Psoas muscle (tissue), 8 donors: ENCODE results near the gene HNRNPA1. TPM values are rescaled to one million over a fixed set of nuclear protein-coding genes. Genes with fewer than 3 reads are reported as not detected.

Experiments used
- ATAC-seq, 4 donors: fragments of 200-7000 bp; cut with Tn5 transposase; one replicate each; pipeline ENCODE4 v1.9.1; 2020; ENCODE audit warnings: moderate library complexity in 3 of 4, mild to moderate bottlenecking in 2 of 4
- DNase-seq, 2 donors: peaks; one replicate each; pipeline ENCODE4 v3.0.0-alpha.2; 2020
- H3K27ac ChIP-seq: fragments of 200-600 bp; one replicate; pipeline ENCODE4 v1.8.0; 2022
- H3K27me3 ChIP-seq, 3 donors: fragments of 200-600 bp in 1 of 3; one replicate each; pipeline versions ENCODE4 v1.6.1 to v1.8.0; 2013 to 2022; ENCODE audit warnings: low read length in 2 of 3, mild to moderate bottlenecking in 2 of 3, moderate library complexity in 1 of 3; ENCODE audit not compliant: insufficient read depth in 3 of 3
- H3K36me3 ChIP-seq, 2 donors: fragments of 200-600 bp in 1 of 2; one replicate each; pipeline versions ENCODE4 v1.6.1 to v1.8.0; 2013 to 2022; ENCODE audit warnings: low read depth in 1 of 2, mild to moderate bottlenecking in 1 of 2, moderate library complexity in 1 of 2; ENCODE audit not compliant: insufficient read depth in 1 of 2
- H3K4me1 ChIP-seq: fragments of 200-600 bp; one replicate; pipeline ENCODE4 v1.8.0; 2022
- H3K4me3 ChIP-seq: fragments of 200-600 bp; one replicate; pipeline ENCODE4 v1.8.0; 2022; ENCODE audit warnings: mild to moderate bottlenecking
- H3K9me3 ChIP-seq: fragments of 200-600 bp; one replicate; pipeline ENCODE4 v1.8.0; 2022
- CTCF ChIP-seq: fragments of 200-600 bp; IDR thresholded peaks from one replicate; pipeline ENCODE4 v1.8.0; 2022; ENCODE audit warnings: antibody characterized with exemption
- WGBS, 3 donors: extraction: QIAGEN DNeasy Blood & Tissue Kit; methylation state at CpG; one replicate each; pipeline versions ENCODE4 v1.1.6 to v1.1.7; 2013; 5-methylcytosine and 5-hydroxymethylcytosine counted together
- intact Hi-C, 2 donors: fragments of 100-400 bp; cut with DNase I; formaldehyde crosslinking; loops; one replicate each; pipeline versions ENCODE4 v1.11.0 to v1.14.2; 2022
- polyA plus RNA-seq, 3 donors: library from polyadenylated mRNA; stranded (reverse); fragments of 200-250 nt; gene quantifications; one replicate each; pipeline ENCODE4 v1.2.3, GENCODE V29; 2013
- total RNA-seq, 4 donors: library from RNA; stranded (reverse); fragmentation: NEBNext Ultra II Directional in 2 of 4; extraction: Animal tissue kit (Norgen Biotek cat#: 25700) in 2 of 4; gene quantifications; one replicate each; pipeline versions ENCODE4 v1.2.1 to v1.2.4, GENCODE V29; 2021 to 2023
- donor health status: healthy with polysubstance abuse.
- donor health status: DM: no; HTN: no; CAD: no; lungs with moderate emphysema.
- donor health status: Bipolar disorder and iron deficiency.
- donor health status: healthy.
- donor health status: DM: yes; HTN: yes; CAD: no.
- donor health status: DM: no; HTN: no; CAD: no.
- donor health status: DM: no; HTN: no; CAD: no.
- donor health status: DM: yes; HTN: yes; CAD: no.

The HNRNPA1 gene
- total and polyA plus RNA-seq, 7 donors: 282 to 826 (median 453) TPM

GRCh38 chr12:54300225-54300731, 19.8 kb downstream of the HNRNPA1 start:
- TF ChIP-seq CTCF: no peak
- DNase-seq (no peak), ATAC-seq (peak in 1 of 4 donors; percentile 31)
- intact Hi-C loops: no loop called here
- 29 to 55% (median 40%) methylated on average over 3 of the region's 3 CpGs for WGBS, 3 donors
- H3K4me3 ChIP-seq: peak overlapping the region; percentile 54
- H3K27me3 ChIP-seq: no peaks in the 10 kb centered on the region
- no peaks in the 10 kb centered on the region for H3K9me3 ChIP-seq
- no peak overlapping the region for H3K27ac ChIP-seq
- H3K4me1 ChIP-seq: peaks cover 35% of the 10 kb centered on the region
- no peaks in the 10 kb centered on the region for H3K36me3 ChIP-seq

- peak within 1 kb of the TSS; percentile 4 for H3K27ac ChIP-seq
- H3K9me3 ChIP-seq: no peaks in the 10 kb centered on the region
- intact Hi-C loops: no loop called here
- H3K4me1 ChIP-seq: peaks cover 35% of the 10 kb centered on the region
- peak within 1 kb of the TSS; percentile 54 for H3K4me3 ChIP-seq
- DNase-seq (peak; percentile 46 to 74), ATAC-seq (peak; percentile 75 to 88 (median 81))
- H3K36me3 ChIP-seq: no peaks in the 10 kb centered on the region
- WGBS, 3 donors: 5 to 6% (median 5%) methylated on average over 26 of the region's 26 CpGs
- H3K27me3 ChIP-seq: no peaks in the 10 kb centered on the region
- TF ChIP-seq CTCF: no peak
Measured at GRCh38 chr12:54300732-54301427, 20.4 kb downstream of the HNRNPA1 start, which contains the start of gene NFE2. Gene NFE2, minus strand, starts transcription at chr12:54301015. Its CDS starts 5,767 bp downstream, at chr12:54295248.

GRCh38 chr12:54301428-54302048, 21.0 kb downstream of the HNRNPA1 start:
- DNase-seq: no peak
- Histone ChIP-seq H3K4me1 (peaks cover 35% of the 10 kb centered on the region), H3K27ac (no peak overlapping the region), H3K27me3 (no peaks in the 10 kb centered on the region), H3K9me3 (no peaks in the 10 kb centered on the region), H3K36me3 (no peaks in the 10 kb centered on the region), H3K4me3 (no peak overlapping the region)
- TF ChIP-seq CTCF: no peak
- no peak for ATAC-seq
- 91 to 100% (median 93%) methylated on average over 1 of the region's 1 CpG for WGBS, 3 donors
- intact Hi-C loops: no loop called here

- H3K36me3 ChIP-seq: no peaks in the 10 kb centered on the region
- DNase-seq: no peak
- ATAC-seq: no peak
- peaks cover 35% of the 10 kb centered on the region for H3K4me1 ChIP-seq
- intact Hi-C loops: no loop called here
- H3K4me3 ChIP-seq: no peak overlapping the region
- H3K27ac ChIP-seq: no peak overlapping the region
- no peaks in the 10 kb centered on the region for H3K9me3 ChIP-seq
- H3K27me3 ChIP-seq: no peaks in the 10 kb centered on the region
- TF ChIP-seq CTCF: no peak
Measured at GRCh38 chr12:54303640-54304039, 23.1 kb downstream of the HNRNPA1 start.
